Peyer's patch (tissue), 4 donors: ENCODE measurements around the gene KAZN. TPM values are rescaled to one million over a fixed set of nuclear protein-coding genes. Genes with fewer than 3 reads are reported as not detected.

Source experiments
- DNase-seq, 3 donors: peaks; one replicate each; pipeline ENCODE4 v3.0.0-alpha.2; 2017 to 2019
- H3K27ac ChIP-seq, 4 donors: fragments of 200-600 bp; sonication (generic); one replicate each; pipeline ENCODE4 v1.5.1; 2016 to 2019
- H3K27me3 ChIP-seq, 2 donors: fragments of 200-600 bp; sonication (generic); one replicate each; pipeline ENCODE4 v1.5.1; 2019
- H3K36me3 ChIP-seq, 3 donors: fragments of 200-600 bp; sonication (generic); one replicate each; pipeline ENCODE4 v1.5.1; 2016 to 2019
- H3K4me1 ChIP-seq, 4 donors: fragments of 200-600 bp; sonication (generic); one replicate each; pipeline ENCODE4 v1.5.1; 2016 to 2019
- H3K4me3 ChIP-seq, 4 donors: fragments of 200-600 bp; sonication (generic); 1 replicate in 3 of 4; 2 replicates in 1 of 4; pipeline ENCODE4 v1.5.1; 2016 to 2019; ENCODE audit warnings: mild to moderate bottlenecking in 1 of 4
- H3K9me3 ChIP-seq, 4 donors: fragments of 200-600 bp; sonication (generic); one replicate each; pipeline ENCODE4 v1.5.1; 2016 to 2019; ENCODE audit warnings: mild to moderate bottlenecking in 1 of 4
- CTCF ChIP-seq, 6 experiments: fragments of 450-650 bp in 4 of 6; fragments of 200-600 bp in 2 of 6; sonication (generic) in 1 of 6; IDR thresholded peaks; one replicate each; pipeline ENCODE4 v1.5.1; 2017 to 2019; ENCODE audit warnings: antibody characterized with exemption in 6 of 6, mild to moderate bottlenecking in 3 of 6, moderate library complexity in 1 of 6
- POLR2A ChIP-seq, 2 donors: fragments of 450-650 bp; IDR thresholded peaks; one replicate each; pipeline ENCODE4 v1.5.1; 2017; ENCODE audit warnings: antibody characterized with exemption in 2 of 2, mild to moderate bottlenecking in 2 of 2, moderate library complexity in 2 of 2
- total RNA-seq, 4 donors: library from RNA; depleted of rRNA; stranded (reverse); fragments of >200 nt; gene quantifications; one replicate each; pipeline ENCODE4 v1.1.0, GENCODE V29; 2016

Gene KAZN
- total RNA-seq, 4 donors from 2014 or later, result 14.9 to 25.5 (median 21.7) TPM

GRCh38 chr1:14794136-14794768 lies 195.8 kb downstream of the KAZN start:
- Histone ChIP-seq H3K27me3 (no peaks in the 10 kb centered on the region), H3K36me3 (no peaks in the 10 kb centered on the region), H3K27ac (no peak overlapping the region), H3K4me3 (no peak overlapping the region), H3K9me3 (no peaks in the 10 kb centered on the region), H3K4me1 (no peaks in the 10 kb centered on the region)
- DNase-seq, result no peak
- TF ChIP-seq CTCF (IDR thresholded peaks at IDR 0.05) (no peak), POLR2A (IDR thresholded peaks at IDR 0.05) (no peak)

DNA sequence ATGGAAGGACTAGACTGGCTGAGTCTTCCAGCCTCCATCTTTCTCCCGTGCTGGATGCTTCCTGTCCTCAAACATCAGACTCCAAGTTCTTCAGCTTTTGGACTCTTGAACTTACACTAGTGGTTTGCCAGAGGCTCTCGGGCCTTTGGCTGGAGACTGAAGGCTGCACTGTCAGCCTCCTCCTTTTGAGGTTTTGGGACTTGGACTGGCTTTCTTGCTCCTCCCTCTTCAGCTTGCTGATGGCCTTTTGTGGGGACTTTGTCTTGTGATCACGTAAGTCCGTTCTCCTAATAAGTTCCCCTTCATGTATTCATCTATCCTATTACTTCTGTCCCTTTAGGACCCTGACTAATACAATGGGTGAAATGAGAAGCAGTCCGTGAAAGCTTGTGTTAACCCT lies 196.4 kb downstream of the KAZN start:
- DNase-seq, result no peak
- Histone ChIP-seq H3K9me3 (no peaks in the 10 kb centered on the region), H3K4me1 (no peaks in the 10 kb centered on the region), H3K4me3 (no peak overlapping the region), H3K27me3 (no peaks in the 10 kb centered on the region), H3K27ac (no peak overlapping the region), H3K36me3 (no peaks in the 10 kb centered on the region)
- TF ChIP-seq CTCF (IDR thresholded peaks at IDR 0.05), result no peak
- TF ChIP-seq POLR2A (IDR thresholded peaks at IDR 0.05), result no peak

- no peaks in the 10 kb centered on the region for H3K9me3 ChIP-seq
- no peaks in the 10 kb centered on the region for H3K27me3 ChIP-seq
- H3K27ac ChIP-seq, result no peak overlapping the region
- no peak for DNase-seq
- TF ChIP-seq POLR2A (IDR thresholded peaks at IDR 0.05) (no peak), CTCF (IDR thresholded peaks at IDR 0.05) (no peak)
- H3K4me3 ChIP-seq, result no peak overlapping the region
- H3K4me1 ChIP-seq, result no peaks in the 10 kb centered on the region
- no peaks in the 10 kb centered on the region for H3K36me3 ChIP-seq
These were observed 197.1 kb downstream of the KAZN start for GRCh38 chr1:14795589-14795988.

DNA sequence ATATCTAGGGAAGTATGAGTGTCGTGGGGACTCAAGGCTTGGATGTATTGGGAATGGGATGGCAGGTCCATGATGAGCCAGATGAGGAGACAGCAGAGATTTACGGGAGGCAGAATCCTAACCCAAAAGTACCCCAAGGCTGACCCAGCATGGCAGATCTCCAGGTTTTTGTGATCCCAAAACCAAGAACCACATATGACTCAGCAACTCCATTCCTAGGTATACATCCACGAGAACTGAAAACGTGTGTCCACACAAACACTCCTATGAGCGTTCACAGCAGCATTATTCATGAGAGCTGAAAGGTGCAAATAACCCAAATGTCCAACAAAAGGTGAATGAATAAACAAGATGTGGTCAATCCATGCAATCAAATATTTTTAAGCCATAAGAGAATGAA lies 201.5 kb downstream of the KAZN start:
- TF ChIP-seq CTCF (IDR thresholded peaks at IDR 0.05) (no peak), POLR2A (IDR thresholded peaks at IDR 0.05) (no peak)

GRCh38 chr1:14800500-14801076 lies 202.1 kb downstream of the KAZN start:
- no peak for TF ChIP-seq POLR2A (IDR thresholded peaks at IDR 0.05)
- TF ChIP-seq CTCF (IDR thresholded peaks at IDR 0.05), result no peak
- no peak for DNase-seq
- no peak overlapping the region for H3K27ac ChIP-seq
- H3K27me3 ChIP-seq, result no peaks in the 10 kb centered on the region
- no peaks in the 10 kb centered on the region for H3K9me3 ChIP-seq
- no peaks in the 10 kb centered on the region for H3K36me3 ChIP-seq
- no peak overlapping the region for H3K4me3 ChIP-seq
- no peaks in the 10 kb centered on the region for H3K4me1 ChIP-seq

More for the DNA sequence above, 201.5 kb downstream of the KAZN start:
- Histone ChIP-seq H3K9me3 (no peaks in the 10 kb centered on the region), H3K27ac (no peak overlapping the region), H3K4me3 (no peak overlapping the region), H3K4me1 (no peaks in the 10 kb centered on the region), H3K36me3 (no peaks in the 10 kb centered on the region), H3K27me3 (no peaks in the 10 kb centered on the region)
- DNase-seq, result no peak
